ENCODE data around the gene OPTC.
A peak's percentile ranks its signal among the peaks of the same experiment; 100 is the strongest.

OPTC gene

GRCh38 chr1:203486618-203487370 is 7.2 kb upstream of the OPTC start:
- H3K27ac ChIP-seq: no peak overlapping the region
- DNase-seq (ENCODE audit: low read depth, low spot score): no peak

- H3K27ac ChIP-seq: no peak overlapping the region
- DNase-seq (ENCODE audit: low read depth, low spot score): no peak
Measured at GRCh38 chr1:203488539-203488938, 5.4 kb upstream of the OPTC start.

GRCh38 chr1:203490607-203491006 is 3.3 kb upstream of the OPTC start:
- H3K27ac ChIP-seq: no peak overlapping the region
- no peak for DNase-seq (ENCODE audit: low read depth, low spot score)

- H3K27ac ChIP-seq: no peak overlapping the region
- DNase-seq (ENCODE audit: low read depth, low spot score): no peak
Measured at GRCh38 chr1:203491664-203492063, 2.3 kb upstream of the OPTC start.

GRCh38 chr1:203492082-203492747 is 1.7 kb upstream of the OPTC start:
- DNase-seq (ENCODE audit: low read depth, low spot score): no peak

GRCh38 chr1:203492748-203493130 is 1.2 kb upstream of the OPTC start:
- H3K27ac ChIP-seq: no peak overlapping the region
- no peak for DNase-seq (ENCODE audit: low read depth, low spot score)

More at GRCh38 chr1:203492082-203492747, 1.7 kb upstream of the OPTC start:
- no peak overlapping the region for H3K27ac ChIP-seq

GRCh38 chr1:203495845-203496244 is 1.9 kb downstream of the OPTC start:
- DNase-seq (ENCODE audit: low read depth, low spot score): no peak
- H3K27ac ChIP-seq: no peak overlapping the region

GRCh38 chr1:203497269-203497777 is 3.4 kb downstream of the OPTC start:
- no peak overlapping the region for H3K27ac ChIP-seq
- DNase-seq (ENCODE audit: low read depth, low spot score): no peak

GRCh38 chr1:203499643-203500278 is 5.8 kb downstream of the OPTC start:
- DNase-seq (ENCODE audit: low read depth, low spot score): no peak
- no peak overlapping the region for H3K27ac ChIP-seq

- H3K27ac ChIP-seq: no peak overlapping the region
- DNase-seq (ENCODE audit: low read depth, low spot score): no peak
Measured at GRCh38 chr1:203500279-203500678, 6.3 kb downstream of the OPTC start.

- no peak for DNase-seq (ENCODE audit: low read depth, low spot score)
- H3K27ac ChIP-seq: no peak overlapping the region
Measured at GRCh38 chr1:203503836-203504235, 9.9 kb downstream of the OPTC start.

- DNase-seq (ENCODE audit: low read depth, low spot score): peak; percentile 29
- no peak overlapping the region for H3K27ac ChIP-seq
Measured at GRCh38 chr1:203504400-203505250, 10.7 kb downstream of the OPTC start.

- H3K27ac ChIP-seq: no peak overlapping the region
- no peak for DNase-seq (ENCODE audit: low read depth, low spot score)
Measured at GRCh38 chr1:203505526-203506204, 11.7 kb downstream of the OPTC start.

- H3K27ac ChIP-seq: no peak overlapping the region
- no peak for DNase-seq (ENCODE audit: low read depth, low spot score)
Measured at GRCh38 chr1:203506858-203507626, 13.1 kb downstream of the OPTC start.

- no peak overlapping the region for H3K27ac ChIP-seq
- DNase-seq (ENCODE audit: low read depth, low spot score): no peak
Measured at GRCh38 chr1:203507759-203508158, 13.8 kb downstream of the OPTC start.

- DNase-seq (ENCODE audit: low read depth, low spot score): no peak
- H3K27ac ChIP-seq: no peak overlapping the region
Measured at GRCh38 chr1:203508463-203509073, 14.6 kb downstream of the OPTC start.

GRCh38 chr1:203509135-203509534 is 15.2 kb downstream of the OPTC start:
- no peak for DNase-seq (ENCODE audit: low read depth, low spot score)

GRCh38 chr1:203511513-203511912 is 17.6 kb downstream of the OPTC start:
- H3K27ac ChIP-seq: no peak overlapping the region
- DNase-seq (ENCODE audit: low read depth, low spot score): no peak

More at GRCh38 chr1:203509135-203509534, 15.2 kb downstream of the OPTC start:
- no peak overlapping the region for H3K27ac ChIP-seq

- no peak for DNase-seq (ENCODE audit: low read depth, low spot score)
- H3K27ac ChIP-seq: peak overlapping the region; percentile 80
Measured at GRCh38 chr1:203511930-203512329, 18.0 kb downstream of the OPTC start.

All from epithelial cell of prostate (primary cell).